Stomach (tissue), 4 donors: ENCODE results near the gene OGDH.

Source experiments
- CTCF ChIP-seq, 7 experiments: fragments of 450-650 bp in 4 of 7; fragments of 200-600 bp in 3 of 7; sonication (generic) in 3 of 7; IDR thresholded peaks; one replicate each; pipeline ENCODE4 v1.5.1; 2016 to 2019; ENCODE audit warnings: antibody characterized with exemption in 7 of 7, control low read depth in 2 of 7, mild to moderate bottlenecking in 1 of 7
- EP300 ChIP-seq: sonication (generic); formaldehyde crosslinking; IDR thresholded peaks from one replicate; pipeline ENCODE4 v1.6.1; 2017; ENCODE audit warnings: antibody characterized with exemption
- POLR2A ChIP-seq, 4 donors: fragments of 450-650 bp; IDR thresholded peaks; one replicate each; pipeline ENCODE4 v1.6.1; 2016; ENCODE audit warnings: antibody characterized with exemption in 4 of 4, control low read depth in 2 of 4, mild to moderate bottlenecking in 1 of 4, moderate library complexity in 1 of 4
- POLR2AphosphoS5 ChIP-seq, 3 donors: sonication (generic); formaldehyde crosslinking; IDR thresholded peaks; one replicate each; pipeline ENCODE4 v1.6.1; 2016; ENCODE audit warnings: antibody characterized with exemption in 3 of 3

DNA sequence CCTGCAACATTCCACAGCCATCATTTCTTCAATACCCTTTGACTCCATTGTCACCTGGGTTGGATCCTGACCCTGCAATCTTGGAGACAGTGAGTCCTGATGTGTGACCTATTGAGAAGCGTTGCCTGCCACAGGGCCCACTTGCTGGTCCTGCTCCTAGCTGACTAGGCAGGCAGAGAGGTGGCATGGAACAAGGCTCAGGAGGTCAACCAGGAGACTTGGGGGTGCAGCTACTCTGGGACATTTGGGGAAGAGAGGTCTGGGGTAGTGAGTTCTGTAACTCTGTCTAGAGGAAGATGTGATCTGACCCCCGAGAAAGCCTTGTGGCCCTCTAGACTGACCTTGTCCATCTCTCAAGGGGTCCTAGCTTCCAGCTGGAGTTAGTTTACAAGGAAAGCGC is 144.0 kb downstream of the OGDH start:
- TF ChIP-seq CTCF (IDR thresholded peaks at IDR 0.05): no peak
- TF ChIP-seq POLR2A (IDR thresholded peaks at IDR 0.05): no peak
- no peak for TF ChIP-seq POLR2AphosphoS5 (IDR thresholded peaks at IDR 0.05)
- no peak for TF ChIP-seq EP300
